ENCODE data around the gene SH3PXD2A. TPM values are rescaled to one million over a fixed set of nuclear protein-coding genes. Genes with fewer than 3 reads are reported as not detected.

SH3PXD2A gene
- total RNA-seq, 1 donor from 2014 or later: 12.2 TPM

DNA sequence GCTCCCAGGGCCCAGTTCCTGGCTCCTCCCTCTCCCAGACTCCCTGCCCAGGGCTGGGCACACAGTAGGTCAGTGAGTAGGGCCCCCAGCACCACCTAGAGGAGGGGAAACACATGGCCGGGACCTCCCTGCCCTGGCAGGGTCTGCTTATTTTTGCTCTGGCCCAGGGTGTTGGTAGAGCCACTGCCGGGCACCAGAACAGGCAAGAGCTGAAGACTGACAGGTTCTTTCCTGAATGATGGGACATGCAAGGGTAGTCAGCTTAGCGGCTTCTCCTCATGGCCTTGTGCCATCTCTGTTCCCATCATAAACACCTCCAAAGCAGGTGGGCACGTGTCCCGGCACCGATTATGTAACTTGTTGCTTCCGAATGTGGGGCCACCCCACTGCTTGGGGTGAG is 275.4 kb downstream of the SH3PXD2A start:
- Histone ChIP-seq H3K36me3 (ENCODE audit: control insufficient read depth, insufficient read depth, low read length) (no peaks in the 10 kb centered on the region), H3K4me3 (ENCODE audit: low read depth, low read length) (no peak overlapping the region), H3K27me3 (ENCODE audit: control insufficient read depth, insufficient read depth, low read length) (peaks cover 10% of the 10 kb centered on the region)
- DNase-seq (ENCODE audit: low read depth): no peak
- no peak for TF ChIP-seq CTCF (IDR thresholded peaks at IDR 0.05; ENCODE audit: insufficient read depth, low read length, poor library complexity, severe bottlenecking)

DNA sequence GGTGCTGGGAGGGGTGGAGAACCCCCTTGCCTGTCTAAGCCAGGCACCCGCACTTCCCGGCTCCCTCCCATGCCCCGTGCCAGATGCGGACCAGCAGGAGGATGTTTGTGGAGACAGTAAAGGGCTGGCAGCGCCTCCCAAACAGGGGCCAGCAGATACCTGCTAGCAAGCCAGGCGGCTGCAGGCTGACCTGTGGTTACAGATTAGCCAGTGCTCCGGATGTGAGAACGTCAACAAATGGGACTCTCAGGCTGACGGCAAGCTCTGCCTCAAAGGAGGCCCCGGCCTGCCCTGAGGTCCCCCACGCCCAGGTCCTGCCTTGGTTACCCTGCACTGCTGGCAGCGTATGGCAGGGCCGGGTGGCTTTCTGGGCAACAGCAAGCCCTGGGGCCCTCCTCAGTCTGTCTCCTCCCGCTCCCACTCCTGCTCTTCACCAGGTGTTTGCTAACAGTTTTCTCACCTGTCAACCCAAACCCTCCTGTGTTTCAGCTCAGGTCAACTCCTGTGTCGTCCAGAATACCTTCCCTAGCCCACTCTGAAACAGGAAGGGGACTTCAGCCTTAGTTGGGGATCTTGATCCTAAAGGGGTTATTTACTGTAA is 276.5 kb downstream of the SH3PXD2A start:
- no peak for TF ChIP-seq CTCF (IDR thresholded peaks at IDR 0.05; ENCODE audit: insufficient read depth, low read length, poor library complexity, severe bottlenecking)
- Histone ChIP-seq H3K27me3 (ENCODE audit: control insufficient read depth, insufficient read depth, low read length) (no peaks in the 10 kb centered on the region), H3K36me3 (ENCODE audit: control insufficient read depth, insufficient read depth, low read length) (no peaks in the 10 kb centered on the region), H3K4me3 (ENCODE audit: low read depth, low read length) (no peak overlapping the region)
- DNase-seq (ENCODE audit: low read depth): peak; percentile 26

GRCh38 chr10:103576862-103577261 is 278.5 kb downstream of the SH3PXD2A start:
- peaks cover 2% of the 10 kb centered on the region for H3K27me3 ChIP-seq (ENCODE audit: control insufficient read depth, insufficient read depth, low read length)
- TF ChIP-seq CTCF (IDR thresholded peaks at IDR 0.05; ENCODE audit: insufficient read depth, low read length, poor library complexity, severe bottlenecking): no peak
- no peak for DNase-seq (ENCODE audit: low read depth)
- no peak overlapping the region for H3K4me3 ChIP-seq (ENCODE audit: low read depth, low read length)
- no peaks in the 10 kb centered on the region for H3K36me3 ChIP-seq (ENCODE audit: control insufficient read depth, insufficient read depth, low read length)

DNA sequence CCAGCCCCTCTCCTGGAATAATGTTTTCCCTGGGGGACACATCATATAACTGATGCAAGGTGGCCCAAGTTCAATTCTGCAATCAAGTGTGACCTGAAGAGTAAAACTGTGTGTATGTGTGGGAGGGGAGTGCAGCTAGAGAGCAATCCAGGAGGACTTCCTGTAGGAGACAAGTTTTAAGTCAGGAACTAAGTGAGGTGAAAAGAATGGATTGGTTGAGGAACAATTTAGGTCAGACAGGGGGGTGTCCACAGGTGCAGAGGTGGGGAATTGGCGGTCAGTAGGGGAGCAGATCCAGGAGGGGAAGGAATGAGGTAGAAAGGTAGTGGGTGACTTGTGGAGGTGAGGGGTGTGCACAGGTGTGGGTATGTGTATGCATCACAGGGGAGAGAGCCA is 279.3 kb downstream of the SH3PXD2A start:
- no peak for TF ChIP-seq CTCF (IDR thresholded peaks at IDR 0.05; ENCODE audit: insufficient read depth, low read length, poor library complexity, severe bottlenecking)
- no peak overlapping the region for H3K4me3 ChIP-seq (ENCODE audit: low read depth, low read length)
- H3K36me3 ChIP-seq (ENCODE audit: control insufficient read depth, insufficient read depth, low read length): no peaks in the 10 kb centered on the region
- no peak for DNase-seq (ENCODE audit: low read depth)
- H3K27me3 ChIP-seq (ENCODE audit: control insufficient read depth, insufficient read depth, low read length): peaks cover 2% of the 10 kb centered on the region

DNA sequence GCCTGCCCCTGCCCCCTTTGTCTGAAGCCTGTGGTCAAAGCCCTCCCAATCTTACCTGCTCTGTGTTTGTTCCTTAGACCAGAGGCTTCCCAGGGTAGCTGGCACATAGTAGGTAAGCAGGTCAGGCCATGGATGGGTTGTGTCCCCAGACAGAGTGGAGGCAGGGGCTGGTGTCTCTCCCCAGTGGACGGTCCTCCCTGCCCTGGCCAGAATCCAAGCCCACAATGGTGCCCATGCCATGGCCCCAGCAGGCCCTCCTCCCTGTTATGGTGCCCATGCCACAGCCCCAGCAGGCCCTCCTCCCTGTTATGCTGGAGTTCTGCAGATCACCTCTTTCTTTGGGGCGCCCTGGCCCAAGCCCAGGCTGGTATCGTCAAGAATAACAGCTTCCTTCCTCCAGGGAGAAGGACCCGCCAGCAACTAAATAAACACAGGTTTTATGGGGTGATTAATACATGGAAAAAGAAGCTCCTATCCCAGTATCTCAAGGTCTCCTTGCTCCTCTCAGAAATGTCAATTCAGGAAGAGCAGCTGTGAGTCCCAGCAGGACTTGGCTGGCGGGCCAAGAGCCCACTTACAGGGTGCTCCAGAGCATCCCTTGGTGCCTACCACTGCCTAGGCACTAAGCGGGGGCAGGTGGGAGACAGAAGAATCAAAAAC is 279.8 kb downstream of the SH3PXD2A start:
- no peak for TF ChIP-seq CTCF (IDR thresholded peaks at IDR 0.05; ENCODE audit: insufficient read depth, low read length, poor library complexity, severe bottlenecking)
- H3K27me3 ChIP-seq (ENCODE audit: control insufficient read depth, insufficient read depth, low read length): peaks cover 2% of the 10 kb centered on the region
- H3K4me3 ChIP-seq (ENCODE audit: low read depth, low read length): no peak overlapping the region
- no peak for DNase-seq (ENCODE audit: low read depth)
- H3K36me3 ChIP-seq (ENCODE audit: control insufficient read depth, insufficient read depth, low read length): no peaks in the 10 kb centered on the region
